ENCODE results near the gene ERCC5. TPM values are rescaled to one million over a fixed set of nuclear protein-coding genes. Genes with fewer than 3 reads are reported as not detected.

The ERCC5 gene
- total RNA-seq, 3 donors from 2014 or later = 58.6 to 85.0 (median 62.7) TPM

- peak in 1 of 3 donors; percentile 32 for DNase-seq
- H3K4me1 ChIP-seq (ENCODE audit: low read depth) = peaks cover 3% of the 10 kb centered on the region
- TF ChIP-seq CTCF (IDR thresholded peaks at IDR 0.05) = no peak
- H3K4me3 ChIP-seq = no peak overlapping the region
- no peaks in the 10 kb centered on the region for H3K36me3 ChIP-seq (ENCODE audit: low read depth)
- intact Hi-C loops (cut with DNase I, micrococcal nuclease) = no loop called here
- ATAC-seq = peak; percentile 28
- no peaks in the 10 kb centered on the region for H3K9me3 ChIP-seq
Measured at GRCh38 chr13:102913914-102914313, 68.1 kb downstream of the ERCC5 start.

- Histone ChIP-seq H3K9me3 (no peaks in the 10 kb centered on the region), H3K36me3 (ENCODE audit: low read depth) (no peaks in the 10 kb centered on the region), H3K4me3 (no peak overlapping the region), H3K4me1 (ENCODE audit: low read depth) (peaks cover 3% of the 10 kb centered on the region)
- no peak for TF ChIP-seq CTCF (IDR thresholded peaks at IDR 0.05)
- DNase-seq = no peak
- no peak for ATAC-seq
- intact Hi-C loops (cut with DNase I, micrococcal nuclease) = no loop called here
Measured at GRCh38 chr13:102914339-102914930, 68.6 kb downstream of the ERCC5 start.

- Histone ChIP-seq H3K9me3 (no peaks in the 10 kb centered on the region), H3K36me3 (ENCODE audit: low read depth) (no peaks in the 10 kb centered on the region), H3K4me1 (ENCODE audit: low read depth) (peaks cover 3% of the 10 kb centered on the region), H3K4me3 (no peak overlapping the region)
- ATAC-seq (no peak), DNase-seq (no peak)
- no peak for TF ChIP-seq CTCF (IDR thresholded peaks at IDR 0.05)
- intact Hi-C loops (cut with DNase I, micrococcal nuclease) = no loop called here
Measured at GRCh38 chr13:102915393-102915930, 69.6 kb downstream of the ERCC5 start.

GRCh38 chr13:102917019-102917418, 71.2 kb downstream of the ERCC5 start:
- TF ChIP-seq CTCF (IDR thresholded peaks at IDR 0.05) = no peak
- Histone ChIP-seq H3K4me1 (ENCODE audit: low read depth) (peaks cover 3% of the 10 kb centered on the region), H3K36me3 (ENCODE audit: low read depth) (no peaks in the 10 kb centered on the region), H3K9me3 (no peaks in the 10 kb centered on the region), H3K4me3 (no peak overlapping the region)
- intact Hi-C loops (cut with DNase I, micrococcal nuclease) = no loop called here
- DNase-seq (no peak), ATAC-seq (no peak)

- intact Hi-C loops (cut with DNase I, micrococcal nuclease) = no loop called here
- TF ChIP-seq CTCF (IDR thresholded peaks at IDR 0.05) = no peak
Measured at GRCh38 chr13:102922184-102922583, 76.4 kb downstream of the ERCC5 start.

More at GRCh38 chr13:102922184-102922583, 76.4 kb downstream of the ERCC5 start:
- DNase-seq (no peak), ATAC-seq (no peak)
- Histone ChIP-seq H3K36me3 (ENCODE audit: low read depth) (no peaks in the 10 kb centered on the region), H3K4me1 (ENCODE audit: low read depth) (no peaks in the 10 kb centered on the region), H3K9me3 (no peaks in the 10 kb centered on the region), H3K4me3 (no peak overlapping the region)

Other genes starting within 250 kb of the ERCC5 start
- gene TPP2, start 249.0 kb upstream of the ERCC5 start, total RNA-seq = 10 to 100 TPM; 37.6 to 44.0 (median 38.2) TPM
- gene METTL21C, start 151.0 kb upstream of the ERCC5 start, total RNA-seq = not detected
- 1 to 10 TPM; 2.1 to 5.7 (median 3.7) TPM for gene TEX30, start 72.2 kb upstream of the ERCC5 start, total RNA-seq
- 1 to 10 TPM in 2 of 3 donors, under 1 TPM in 1; 0.72 to 3.9 (median 1.7) TPM for gene POGLUT2, start 47.1 kb upstream of the ERCC5 start, total RNA-seq
- gene BIVM, start 46.9 kb upstream of the ERCC5 start, total RNA-seq = 10 to 100 TPM; 15.5 to 21.2 (median 17.1) TPM
- under 1 TPM in 1 of 3 donors, not detected in 2; 0.16 TPM for gene SLC10A2, start 220.4 kb downstream of the ERCC5 start, total RNA-seq